NCI-H187 (cell line): ENCODE measurements around the gene HTR4.
"Not testable (repeated sequence)": the region's sequence is repeated elsewhere in the genome, so short reads cannot be mapped to it uniquely, and the experiment has no call there.

Experiments used
- DNase-seq, 2 experiments: peaks; one replicate each; lab custom pipeline; 2025; lab: John Stamatoyannopoulos, UW

The HTR4 gene

GRCh38 chr5:148653836-148654781 is at the start of gene HTR4:
TSS of gene HTR4 (minus strand) at chr5:148654527. CDS start at chr5:148637014, 17,513 bp downstream.
- DNase-seq, result no peak

GRCh38 chr5:148702019-148702596 is 47.8 kb upstream of the HTR4 start:
- no peak for DNase-seq

- DNase-seq, result no peak
Measured at GRCh38 chr5:148699028-148699427, 44.7 kb upstream of the HTR4 start.

- no peak for DNase-seq
Measured at GRCh38 chr5:148697809-148698196, 43.5 kb upstream of the HTR4 start.

GRCh38 chr5:148697180-148697808 is 43.0 kb upstream of the HTR4 start:
- DNase-seq, result no peak

- no peak for DNase-seq
Measured at GRCh38 chr5:148696187-148697036, 42.1 kb upstream of the HTR4 start.

- DNase-seq, result no peak
Measured at GRCh38 chr5:148690945-148691344, 36.6 kb upstream of the HTR4 start.

- no peak for DNase-seq
Measured at GRCh38 chr5:148688787-148689186, 34.5 kb upstream of the HTR4 start.

GRCh38 chr5:148687871-148688270 is 33.5 kb upstream of the HTR4 start:
- DNase-seq, result no peak

GRCh38 chr5:148687427-148687826 is 33.1 kb upstream of the HTR4 start:
- DNase-seq, result no peak

- no peak for DNase-seq
Measured at GRCh38 chr5:148686660-148687059, 32.3 kb upstream of the HTR4 start.

- DNase-seq, result no peak
Measured at GRCh38 chr5:148685520-148686134, 31.3 kb upstream of the HTR4 start.

GRCh38 chr5:148684528-148684927 is 30.2 kb upstream of the HTR4 start:
- DNase-seq, result no peak

- DNase-seq, result no peak
Measured at GRCh38 chr5:148683651-148684050, 29.3 kb upstream of the HTR4 start.

GRCh38 chr5:148682058-148683026 is 28.0 kb upstream of the HTR4 start:
- DNase-seq, result no peak

- no peak for DNase-seq
Measured at GRCh38 chr5:148681157-148682057, 27.1 kb upstream of the HTR4 start.

GRCh38 chr5:148673704-148674103 is 19.4 kb upstream of the HTR4 start:
- not testable (repeated sequence) for DNase-seq

GRCh38 chr5:148666353-148666752 is 12.0 kb upstream of the HTR4 start:
- DNase-seq, result no peak

- DNase-seq, result no peak
Measured at GRCh38 chr5:148665431-148665830, 11.1 kb upstream of the HTR4 start.
